Activated naive CD4-positive, alpha-beta T cell treated with Interleukin-2 at 50 U/mL for 16 hours (primary cell): ENCODE measurements around the gene ZEB2.

Source experiments
- DNase-seq: peaks from one replicate; pipeline ENCODE4 v3.0.0-alpha.2; 2020

ZEB2 gene

DNA sequence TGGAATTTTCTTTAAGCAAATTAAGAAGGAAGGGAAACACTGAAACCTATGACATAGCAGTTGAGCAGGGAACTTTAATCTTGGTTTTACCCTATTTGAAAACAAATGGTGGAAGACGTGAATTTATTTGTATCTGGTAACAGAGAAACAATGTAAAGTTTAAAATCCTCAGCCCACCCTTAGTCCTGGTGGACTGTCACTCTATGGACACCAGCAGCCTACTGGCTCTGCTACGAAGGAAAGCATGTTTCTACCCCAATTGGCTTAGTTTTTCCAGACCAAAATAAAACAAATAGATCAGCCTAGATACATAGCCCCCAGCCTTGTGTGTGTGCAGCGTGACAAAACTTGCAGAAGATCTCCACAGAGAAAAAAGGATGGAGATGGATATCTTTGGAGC is 7.4 kb downstream of the ZEB2 start:
- no peak for DNase-seq

GRCh38 chr2:144511937-144512336 is 8.0 kb downstream of the ZEB2 start:
- DNase-seq: no peak

GRCh38 chr2:144511226-144511810 is 8.6 kb downstream of the ZEB2 start:
- DNase-seq: no peak

- DNase-seq: peak; percentile 16
Observed at GRCh38 chr2:144510294-144510991, 9.5 kb downstream of the ZEB2 start.

- no peak for DNase-seq
Observed at GRCh38 chr2:144509879-144510221, 10.1 kb downstream of the ZEB2 start.

DNA sequence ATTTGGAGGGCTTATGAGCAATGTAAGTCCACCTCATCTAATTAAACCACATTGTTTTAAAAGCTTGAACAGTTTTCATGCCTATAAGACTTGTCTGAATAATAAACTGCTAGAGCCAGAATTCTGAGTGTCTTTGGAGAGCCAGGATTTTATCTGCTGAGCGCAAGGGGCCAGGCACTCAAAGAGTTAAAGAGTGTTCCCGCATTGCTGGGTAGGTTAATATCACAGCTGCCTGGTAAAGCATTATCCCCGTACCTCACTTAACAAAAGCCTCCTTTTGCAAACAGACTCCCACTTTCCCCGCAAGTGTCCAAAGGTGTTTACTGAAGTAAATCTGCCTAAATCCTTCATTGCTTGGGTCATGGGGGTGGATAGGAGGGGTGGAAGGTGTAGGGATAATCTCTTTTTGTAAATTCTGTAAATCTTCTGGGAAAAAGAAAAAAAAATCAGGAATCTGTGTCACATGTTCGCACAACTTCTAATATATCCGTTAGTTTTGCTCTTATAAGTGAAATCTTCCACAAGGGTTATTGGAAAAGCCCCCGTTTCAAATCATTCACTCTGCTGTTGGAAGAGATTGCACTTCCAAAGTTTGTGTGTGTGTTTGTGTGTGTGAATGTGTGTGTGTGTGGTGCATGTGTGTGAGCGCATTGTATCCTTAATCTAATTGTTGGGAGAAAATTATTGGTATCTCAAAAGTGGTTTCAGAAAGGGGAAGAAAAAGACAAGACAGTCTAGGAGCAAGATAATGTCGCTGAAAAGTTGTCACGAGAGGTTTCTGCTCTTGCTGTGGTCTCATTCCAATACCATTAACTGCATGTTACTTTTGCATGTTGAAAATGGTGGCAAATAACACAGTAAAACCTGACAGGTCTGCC is 10.7 kb downstream of the ZEB2 start:
- no peak for DNase-seq

- no peak for DNase-seq
Observed at GRCh38 chr2:144508172-144508851, 11.6 kb downstream of the ZEB2 start.

- no peak for DNase-seq
Observed at GRCh38 chr2:144507441-144508171, 12.3 kb downstream of the ZEB2 start.

GRCh38 chr2:144505245-144505831 is 14.6 kb downstream of the ZEB2 start:
- no peak for DNase-seq

DNA sequence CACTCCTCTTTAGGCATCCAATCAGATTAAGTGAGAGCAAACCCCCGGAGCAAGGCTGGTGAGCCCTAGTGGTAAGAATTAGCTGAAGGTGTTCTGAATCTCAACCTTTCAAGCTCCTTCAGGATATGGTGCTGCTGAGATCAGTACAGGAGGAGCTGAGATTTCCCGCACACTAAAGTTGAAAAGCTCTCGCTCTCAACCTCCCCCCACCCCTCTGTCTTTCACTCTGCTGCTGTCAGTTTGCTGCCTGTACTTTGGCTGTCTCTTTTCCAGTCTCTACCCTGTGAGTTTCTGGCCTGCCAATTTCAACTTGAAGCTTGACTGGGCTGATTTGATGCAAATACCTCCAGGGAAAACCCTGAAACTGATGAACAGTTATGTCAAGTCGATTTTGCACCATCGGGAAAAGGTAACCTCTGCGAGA is 15.7 kb downstream of the ZEB2 start:
- no peak for DNase-seq

- DNase-seq: no peak
Observed at GRCh38 chr2:144503242-144503641, 16.7 kb downstream of the ZEB2 start.

GRCh38 chr2:144502369-144502768 is 17.6 kb downstream of the ZEB2 start:
- no peak for DNase-seq

DNA sequence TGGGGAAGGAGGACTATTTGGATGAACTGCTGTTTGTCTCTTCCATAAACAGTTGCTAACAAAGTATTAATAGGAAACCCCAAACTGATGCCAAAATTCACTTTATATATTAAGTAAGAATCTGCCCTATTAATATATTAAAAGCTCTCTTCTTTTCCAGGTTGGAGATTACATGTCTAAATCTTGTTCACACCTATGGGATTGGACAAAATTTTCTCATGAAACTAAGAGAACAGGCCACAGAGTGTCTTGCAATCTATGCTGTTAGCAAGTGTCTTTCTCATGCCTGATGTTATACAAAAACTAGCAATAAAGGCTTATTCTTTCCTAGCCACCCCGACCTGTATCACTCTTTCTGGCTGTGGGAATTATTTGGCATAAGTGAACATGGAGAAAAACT is 18.3 kb downstream of the ZEB2 start:
- no peak for DNase-seq

GRCh38 chr2:144501118-144501517 is 18.8 kb downstream of the ZEB2 start:
- DNase-seq: no peak

- no peak for DNase-seq
Observed at GRCh38 chr2:144500563-144500962, 19.4 kb downstream of the ZEB2 start.

GRCh38 chr2:144498277-144498676 is 21.6 kb downstream of the ZEB2 start:
- DNase-seq: no peak

DNA sequence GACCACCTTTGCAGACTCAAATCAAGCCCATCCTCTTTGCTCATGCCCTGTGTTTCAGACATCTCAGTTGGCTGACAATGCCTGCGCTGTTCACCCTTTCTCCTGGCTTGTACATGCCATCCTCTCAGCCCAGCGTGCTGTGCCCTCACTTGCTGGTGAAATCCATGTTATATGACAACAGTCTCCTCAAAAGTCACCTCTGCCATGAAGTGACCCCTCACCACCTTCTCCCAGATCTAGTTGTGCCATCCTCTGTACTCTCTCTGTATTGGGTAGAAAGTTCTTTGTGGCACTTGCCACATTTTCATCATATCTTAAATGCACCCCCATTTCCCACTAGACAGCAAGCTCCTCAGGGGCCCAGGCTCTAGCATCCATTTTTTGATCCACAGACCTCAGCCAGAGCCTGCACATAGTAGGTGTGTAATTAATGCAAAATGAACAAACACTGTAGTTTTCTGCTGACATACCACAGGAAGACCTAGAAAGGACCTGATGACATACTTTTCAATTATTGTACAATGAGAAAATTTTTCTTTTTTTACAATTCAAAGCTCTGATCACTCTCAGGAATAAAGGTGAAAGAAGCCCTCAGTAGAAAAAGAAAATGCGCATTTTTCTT is 22.8 kb downstream of the ZEB2 start:
- no peak for DNase-seq

GRCh38 chr2:144496092-144496976 is 23.6 kb downstream of the ZEB2 start:
- DNase-seq: no peak

DNA sequence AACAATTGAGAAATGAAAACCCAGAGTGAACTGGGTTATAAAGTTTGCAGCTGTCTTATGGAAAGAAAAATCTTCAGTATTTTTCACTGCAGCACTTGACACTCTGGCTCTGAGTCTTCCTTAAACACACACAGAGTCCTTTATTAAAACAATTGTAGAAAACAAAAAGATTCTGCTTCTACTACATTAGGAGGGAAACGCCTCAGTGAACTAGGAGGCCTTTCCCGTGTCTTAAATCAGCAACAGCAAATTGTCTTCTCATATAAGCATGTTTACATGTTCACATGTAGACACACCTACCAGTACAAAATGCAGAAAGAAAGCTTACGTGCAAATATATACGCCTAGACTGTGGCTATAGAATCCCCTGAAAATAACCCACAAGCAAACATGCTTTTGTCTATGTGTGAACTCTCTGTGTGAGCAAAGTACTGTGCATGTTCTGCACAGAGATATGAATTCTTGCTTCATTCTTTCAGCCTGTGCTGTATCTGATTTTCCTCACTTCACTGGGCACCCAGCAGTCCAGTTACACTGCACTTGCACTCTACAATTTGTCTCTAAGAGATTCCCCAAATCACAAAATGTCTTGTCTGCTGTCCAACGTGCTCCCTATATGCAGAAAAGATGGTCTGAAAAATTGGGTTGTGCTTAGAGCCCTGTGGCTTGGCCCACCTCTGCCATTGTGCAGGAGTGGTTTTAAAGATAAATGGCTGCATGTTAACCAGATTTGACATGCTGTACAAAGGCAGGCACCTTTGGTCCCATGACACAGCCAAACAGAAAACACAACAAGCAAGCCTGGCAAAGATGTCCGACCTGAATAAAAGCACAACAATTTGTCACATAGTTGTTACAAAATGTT is 24.5 kb downstream of the ZEB2 start:
- no peak for DNase-seq
